HG02970 (cell line): Measurements from ENCODE around the gene GRIA3.
"Not testable (repeated sequence)": the region's sequence is repeated elsewhere in the genome, so short reads cannot be mapped to it uniquely, and the experiment has no call there.

Source experiments
- ATAC-seq: cut with Tn5 transposase; IDR thresholded peaks from one replicate; pipeline ENCODE4 v1.9.1; 2021; ENCODE audit warnings: mild to moderate bottlenecking, moderate library complexity, moderate number of reproducible peaks; ENCODE audit not compliant: unreplicated experiment, low FRiP score

Gene GRIA3

GRCh38 chrX:123513585-123514278 lies 329.7 kb downstream of the GRIA3 start:
- no peak for ATAC-seq

GRCh38 chrX:123514279-123514640 lies 330.2 kb downstream of the GRIA3 start:
- ATAC-seq: not testable (repeated sequence)

DNA sequence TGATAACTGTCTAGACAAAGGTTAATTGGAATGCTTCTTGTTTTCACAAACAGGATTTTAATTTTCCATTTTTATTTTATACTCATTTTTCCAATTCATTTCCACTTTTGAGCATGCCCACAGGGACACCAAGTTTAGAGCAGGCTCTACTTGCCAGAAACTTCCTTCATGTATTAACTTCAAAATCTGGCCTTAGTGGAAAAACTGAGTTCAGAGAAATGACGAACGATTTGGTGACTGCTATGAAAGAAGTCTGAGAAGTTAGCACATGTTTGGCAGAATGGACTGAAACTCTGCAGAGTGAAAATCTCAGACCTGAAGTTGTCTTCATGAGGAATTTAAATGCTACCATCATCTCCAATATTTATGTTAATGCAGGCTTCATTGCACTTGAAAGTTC lies 334.7 kb downstream of the GRIA3 start:
- no peak for ATAC-seq

- no peak for ATAC-seq
Observed at GRCh38 chrX:123525123-123525725, 341.1 kb downstream of the GRIA3 start.

- not testable (repeated sequence) for ATAC-seq
Observed at GRCh38 chrX:123530726-123531125, 346.6 kb downstream of the GRIA3 start.
